LNCAP (cell line): ENCODE results near the gene RASSF8.

Experiments
- CTCF ChIP-seq: fragments of 450-650 bp; IDR thresholded peaks from 2 replicates; pipeline ENCODE4 v1.5.1; 2017; ENCODE audit warnings: mild to moderate bottlenecking

RASSF8 gene

GRCh38 chr12:26032290-26032689, 73.8 kb downstream of the RASSF8 start:
- TF ChIP-seq CTCF, result no peak

- TF ChIP-seq CTCF, result no peak
Measured at GRCh38 chr12:26032719-26033241, 74.3 kb downstream of the RASSF8 start.

- no peak for TF ChIP-seq CTCF
Measured at GRCh38 chr12:26034371-26035142, 76.1 kb downstream of the RASSF8 start.

GRCh38 chr12:26036877-26037276, 78.4 kb downstream of the RASSF8 start:
- no peak for TF ChIP-seq CTCF

GRCh38 chr12:26037615-26038220, 79.2 kb downstream of the RASSF8 start:
- TF ChIP-seq CTCF, result no peak

- no peak for TF ChIP-seq CTCF
Measured at GRCh38 chr12:26042645-26043044, 84.2 kb downstream of the RASSF8 start.

GRCh38 chr12:26043135-26044006, 84.9 kb downstream of the RASSF8 start:
- TF ChIP-seq CTCF, result no peak
